GM20000 (cell line): ENCODE data around the gene NARF.

Experiments
- DNase-seq: peaks from one replicate; pipeline ENCODE4 v3.0.0; 2012; ENCODE audit warnings: low spot score
- TF ChIP-seq, protein P1 (sequence below): IDR thresholded peaks from 2 replicates; pipeline ENCODE4 v1.5.1; 2012; ENCODE audit warnings: mild to moderate bottlenecking, control low read depth; ENCODE audit errors: extremely low read depth, missing control alignments

The NARF gene

DNA sequence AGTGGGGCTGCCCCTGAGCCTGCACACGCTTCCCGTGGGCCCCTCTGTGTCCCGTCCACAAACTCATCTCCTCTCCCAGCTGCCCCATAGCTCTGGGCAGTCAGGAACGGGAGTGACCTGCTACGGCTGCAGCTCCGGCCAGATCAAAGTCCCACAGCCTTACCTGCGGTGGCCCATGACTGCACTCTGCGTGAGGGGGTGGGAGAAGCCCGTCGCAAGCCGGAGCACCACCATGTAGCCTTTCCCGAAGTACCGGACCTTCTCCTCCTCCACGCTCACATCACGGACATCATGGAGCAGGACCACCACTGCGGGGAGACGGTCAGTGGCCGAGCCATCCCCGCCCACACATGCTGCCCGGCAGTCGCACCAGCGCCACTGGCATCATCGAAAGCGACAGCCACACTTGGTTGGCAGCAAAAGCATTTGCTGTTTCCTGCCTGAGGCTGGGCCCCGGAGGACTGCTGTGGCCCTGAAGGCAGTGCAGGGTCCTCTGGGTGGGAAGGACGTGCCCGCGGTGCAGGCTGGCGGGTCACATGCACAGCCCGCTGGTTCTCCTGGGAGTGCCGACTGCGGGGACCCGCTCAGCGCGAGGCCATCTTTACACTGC is 14.2 kb upstream of the NARF start:
- TF ChIP-seq, protein P1, sequence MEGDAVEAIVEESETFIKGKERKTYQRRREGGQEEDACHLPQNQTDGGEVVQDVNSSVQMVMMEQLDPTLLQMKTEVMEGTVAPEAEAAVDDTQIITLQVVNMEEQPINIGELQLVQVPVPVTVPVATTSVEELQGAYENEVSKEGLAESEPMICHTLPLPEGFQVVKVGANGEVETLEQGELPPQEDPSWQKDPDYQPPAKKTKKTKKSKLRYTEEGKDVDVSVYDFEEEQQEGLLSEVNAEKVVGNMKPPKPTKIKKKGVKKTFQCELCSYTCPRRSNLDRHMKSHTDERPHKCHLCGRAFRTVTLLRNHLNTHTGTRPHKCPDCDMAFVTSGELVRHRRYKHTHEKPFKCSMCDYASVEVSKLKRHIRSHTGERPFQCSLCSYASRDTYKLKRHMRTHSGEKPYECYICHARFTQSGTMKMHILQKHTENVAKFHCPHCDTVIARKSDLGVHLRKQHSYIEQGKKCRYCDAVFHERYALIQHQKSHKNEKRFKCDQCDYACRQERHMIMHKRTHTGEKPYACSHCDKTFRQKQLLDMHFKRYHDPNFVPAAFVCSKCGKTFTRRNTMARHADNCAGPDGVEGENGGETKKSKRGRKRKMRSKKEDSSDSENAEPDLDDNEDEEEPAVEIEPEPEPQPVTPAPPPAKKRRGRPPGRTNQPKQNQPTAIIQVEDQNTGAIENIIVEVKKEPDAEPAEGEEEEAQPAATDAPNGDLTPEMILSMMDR: no peak
- no peak for DNase-seq

DNA sequence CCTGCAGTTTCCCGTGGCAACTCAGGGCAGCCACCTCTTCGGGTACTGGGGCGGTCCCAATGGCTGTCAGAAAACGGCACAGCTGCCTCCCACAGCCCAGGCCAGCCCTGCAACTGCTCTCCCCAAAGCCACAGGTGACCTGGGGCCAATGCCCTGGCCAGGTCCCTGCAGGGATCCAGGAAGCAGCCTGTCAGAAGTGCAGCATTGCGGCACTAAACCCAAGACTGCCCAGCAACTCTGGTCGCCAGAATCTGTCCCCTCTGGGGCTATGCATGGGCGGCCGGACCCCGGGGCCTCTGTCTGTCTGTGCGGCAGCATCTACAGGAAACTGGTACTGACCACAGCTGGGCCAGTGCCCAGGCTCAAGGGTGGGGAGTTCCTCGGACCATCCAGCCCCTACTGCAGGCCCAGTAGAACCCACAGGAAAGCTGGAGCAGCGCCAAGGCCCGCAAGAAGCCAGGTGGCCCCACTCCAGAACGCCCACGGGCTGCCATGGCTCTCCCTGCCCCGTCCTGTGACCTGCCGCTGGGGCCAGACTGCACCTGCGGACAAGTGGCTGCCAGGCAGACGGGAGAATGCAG is 13.5 kb upstream of the NARF start:
- TF ChIP-seq, protein P1: no peak
- no peak for DNase-seq

DNA sequence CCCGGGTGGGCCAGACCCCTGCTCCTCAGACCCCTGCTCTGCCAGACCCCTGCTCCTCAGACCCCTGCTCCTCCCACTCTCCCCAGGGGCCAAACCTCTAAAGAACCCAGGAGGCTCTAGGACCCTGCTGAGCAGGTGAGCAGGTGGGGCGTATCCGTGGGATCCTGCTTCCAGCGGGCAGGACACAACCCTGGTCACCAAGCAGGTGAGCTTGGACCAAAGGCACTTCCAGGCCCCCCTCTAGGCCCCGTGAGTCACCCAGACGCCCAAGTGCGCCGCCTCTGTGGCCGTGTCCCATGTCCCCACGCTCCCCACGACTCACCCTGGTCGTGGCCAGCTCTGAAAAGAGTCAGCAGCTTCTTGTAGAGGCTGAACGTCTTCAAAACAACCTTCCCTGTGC is 13.0 kb upstream of the NARF start:
- TF ChIP-seq, protein P1: no peak
- DNase-seq: no peak

DNA sequence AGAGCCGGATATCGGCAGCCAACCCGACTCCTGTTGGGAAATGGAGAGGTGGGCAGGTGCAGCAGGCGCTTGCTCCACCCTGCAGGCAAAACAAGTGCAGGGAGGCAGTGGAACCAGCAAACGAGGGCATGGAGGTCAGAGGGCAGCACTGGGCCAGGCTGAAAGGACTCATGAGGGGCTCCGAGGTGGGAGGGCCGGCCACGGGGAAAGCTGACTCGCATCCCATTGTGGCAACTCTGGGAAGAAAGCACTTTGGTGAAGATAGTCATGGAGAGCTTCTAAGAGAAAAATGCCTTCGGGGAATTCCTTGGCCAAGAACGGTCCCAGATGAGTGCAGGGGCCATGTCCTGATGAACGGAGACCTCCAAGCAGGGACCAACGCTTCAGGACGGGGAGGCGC is 12.4 kb upstream of the NARF start:
- DNase-seq: no peak
- TF ChIP-seq, protein P1: no peak

DNA sequence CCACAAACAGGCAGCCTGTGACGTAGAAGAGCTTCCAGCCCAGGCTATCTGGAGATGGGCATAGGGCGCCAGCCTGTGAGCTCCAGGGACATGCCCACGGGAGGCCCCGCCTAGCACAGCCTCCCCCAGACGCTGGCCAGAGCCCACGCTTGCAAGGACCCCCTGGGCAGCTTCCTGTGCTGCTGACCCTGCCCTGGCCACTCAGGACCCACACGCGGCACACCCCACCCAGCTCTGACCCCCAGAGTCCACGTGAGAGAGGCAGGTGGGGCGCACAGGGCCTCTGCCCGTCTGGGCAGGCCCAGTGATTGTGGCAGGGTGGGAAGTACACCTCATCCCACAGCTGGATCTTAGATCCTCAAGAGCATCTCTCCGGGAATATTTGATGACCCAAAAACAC is 11.9 kb upstream of the NARF start:
- no peak for DNase-seq
- TF ChIP-seq, protein P1: no peak

DNA sequence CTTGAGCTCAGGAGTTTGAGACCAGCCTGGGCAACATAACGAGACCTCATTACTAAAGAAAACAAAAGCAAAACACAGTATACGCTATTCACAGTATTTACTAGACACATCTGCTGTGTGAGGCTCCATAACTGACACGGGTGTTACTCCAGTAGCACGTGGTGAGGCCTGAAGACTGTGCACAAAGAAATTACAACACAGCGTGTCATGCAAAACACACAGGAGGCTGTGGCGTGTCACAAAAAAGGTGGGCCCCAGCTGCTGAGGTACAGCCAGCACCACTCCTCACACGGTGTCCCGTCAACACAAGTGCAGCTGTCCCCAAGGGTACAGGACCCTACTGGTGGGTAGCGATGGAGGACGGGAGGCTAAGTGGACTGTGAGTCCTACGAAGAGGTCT is 10.7 kb upstream of the NARF start:
- TF ChIP-seq, protein P1: no peak

DNA sequence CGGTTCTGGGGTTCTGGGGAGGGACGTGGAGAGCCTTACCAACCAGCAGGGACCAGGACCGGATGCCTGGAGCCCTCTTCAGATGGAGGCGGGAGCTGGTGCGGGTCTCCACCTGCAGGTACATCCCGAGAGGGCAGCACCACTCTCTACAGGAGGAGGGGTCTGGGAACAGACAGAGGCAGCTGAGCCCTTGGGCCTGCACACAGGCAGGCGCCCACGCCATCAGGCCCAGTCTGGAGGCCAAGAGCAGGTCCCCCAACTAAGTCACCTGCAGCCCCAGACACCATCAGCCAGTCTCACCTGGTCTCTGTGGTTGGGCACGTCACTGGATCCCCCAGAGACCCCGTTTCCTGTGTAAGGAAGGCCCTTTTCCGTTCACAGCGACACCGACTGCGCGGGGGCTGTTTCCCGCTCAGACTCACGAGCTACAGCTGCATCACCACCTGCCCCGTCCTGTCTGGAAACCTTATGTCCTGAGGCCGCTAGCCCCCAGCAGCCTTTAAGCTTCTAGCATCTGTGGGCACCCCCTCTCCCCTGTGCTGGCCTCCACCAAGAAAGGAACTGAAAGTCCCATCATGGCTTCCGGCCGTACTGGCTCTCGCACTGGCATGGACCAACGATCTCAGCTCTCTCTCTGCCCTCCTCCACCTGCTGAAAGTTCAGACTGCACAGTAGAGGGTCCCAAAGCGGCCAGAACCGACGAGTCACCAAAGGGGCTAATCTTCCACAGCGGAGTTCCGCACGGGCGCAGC is 9.2 kb upstream of the NARF start:
- TF ChIP-seq, protein P1: no peak
- DNase-seq: peak; percentile 84

More for the DNA sequence above, 10.7 kb upstream of the NARF start:
- no peak for DNase-seq
